Aorta (tissue), 5 donors: ENCODE measurements around the gene SIGLEC7. TPM values are rescaled to one million over a fixed set of nuclear protein-coding genes. Genes with fewer than 3 reads are reported as not detected.
"Not testable (repeated sequence)": the region's sequence is repeated elsewhere in the genome, so short reads cannot be mapped to it uniquely, and the experiment has no call there.

Experiments
- ATAC-seq: fragments of 200-7000 bp; cut with Tn5 transposase; one replicate; pipeline ENCODE4 v1.9.1; 2022; ENCODE audit warnings: moderate library complexity; ENCODE audit not compliant: low FRiP score
- DNase-seq, 2 donors: peaks; one replicate each; pipeline ENCODE4 v3.0.0-alpha.2; 2020
- H3K27ac ChIP-seq, 2 donors: one replicate each; pipeline ENCODE4 v1.5.1; 2013; ENCODE audit warnings: low read length in 2 of 2, mild to moderate bottlenecking in 2 of 2, moderate library complexity in 2 of 2, control low read depth in 1 of 2, inconsistent platforms in 1 of 2, low read depth in 1 of 2
- H3K27me3 ChIP-seq, 2 donors: one replicate each; pipeline ENCODE4 v1.6.1; 2013; ENCODE audit warnings: control low read depth in 1 of 2, low read length in 1 of 2, mild to moderate bottlenecking in 1 of 2, moderate library complexity in 1 of 2; ENCODE audit not compliant: insufficient read depth in 2 of 2, control insufficient read depth in 1 of 2
- H3K36me3 ChIP-seq, 2 donors: one replicate each; pipeline ENCODE4 v1.6.1; 2013; ENCODE audit warnings: control low read depth in 1 of 2, low read length in 1 of 2, mild to moderate bottlenecking in 1 of 2; ENCODE audit not compliant: insufficient read depth in 2 of 2, control insufficient read depth in 1 of 2
- H3K4me1 ChIP-seq, 2 donors: one replicate each; pipeline ENCODE4 v1.6.1; 2013; ENCODE audit warnings: low read length in 2 of 2, control low read depth in 1 of 2, mild to moderate bottlenecking in 1 of 2, moderate library complexity in 1 of 2; ENCODE audit not compliant: insufficient read depth in 2 of 2, control insufficient read depth in 1 of 2
- H3K4me3 ChIP-seq, 2 donors: one replicate each; pipeline ENCODE4 v1.5.1; 2013; ENCODE audit warnings: low read length in 2 of 2, control low read depth in 1 of 2, mild to moderate bottlenecking in 1 of 2
- H3K9me3 ChIP-seq: one replicate; pipeline ENCODE4 v1.6.1; 2013; ENCODE audit warnings: mild to moderate bottlenecking, low read length; ENCODE audit not compliant: control insufficient read depth
- WGBS, 2 donors: extraction: QIAGEN DNeasy Blood & Tissue Kit; methylation state at CpG; one replicate each; pipeline ENCODE4 v1.1.7; 2013; 5-methylcytosine and 5-hydroxymethylcytosine counted together
- intact Hi-C, 2 donors: fragments of 100-400 bp; cut with DNase I; formaldehyde crosslinking; loops; one replicate each; pipeline versions ENCODE4 v1.14.2 to v1.15.0; 2022
- polyA plus RNA-seq, 2 donors: library from polyadenylated mRNA; stranded (reverse); fragments of 200-250 nt; gene quantifications; one replicate each; pipeline ENCODE4 v1.2.3, GENCODE V29; 2013
- total RNA-seq, 2 donors: library from RNA; stranded (reverse); fragmentation: NEBNext Ultra II Directional; extraction: Animal tissue kit (Norgen Biotek cat#: 25700); gene quantifications; one replicate each; pipeline ENCODE4 v1.2.1, GENCODE V29; 2021
- donor health status: healthy with polysubstance abuse.
- donor health status: Bipolar disorder and iron deficiency.
- donor health status: DM: no; HTN: no; CAD: no.
- donor health status: DM: no; HTN: no; CAD: no.
- donor health status: DM: yes; HTN: yes; CAD: no.

Gene SIGLEC7
- total and polyA plus RNA-seq, 4 donors: 0.97 to 4.5 (median 2.7) TPM

DNA sequence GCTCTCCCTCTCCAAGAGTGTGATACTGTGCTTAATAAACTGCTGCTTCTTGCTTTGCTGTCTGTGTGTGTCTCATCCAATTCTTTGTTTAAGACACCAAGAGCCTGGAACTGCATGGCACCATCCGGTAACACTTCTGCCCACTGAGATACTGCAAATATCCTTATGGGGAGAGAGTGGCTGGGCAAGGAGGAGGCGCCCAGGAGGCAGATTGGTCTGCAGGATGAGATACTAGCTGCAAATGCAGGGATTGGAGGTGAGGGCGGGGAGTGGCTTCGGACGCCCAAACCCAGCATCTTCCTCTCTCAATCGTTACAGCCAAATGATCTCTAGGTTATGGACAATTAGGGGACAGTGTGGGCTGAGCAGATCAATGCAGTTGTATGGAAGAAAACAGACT lies 1.7 kb upstream of the SIGLEC7 start:
- no peak for ATAC-seq
- Histone ChIP-seq H3K4me1 (no peaks in the 10 kb centered on the region), H3K36me3 (no peaks in the 10 kb centered on the region), H3K27ac (no peak overlapping the region), H3K27me3 (no peaks in the 10 kb centered on the region), H3K9me3 (no peaks in the 10 kb centered on the region), H3K4me3 (no peak overlapping the region)
- DNase-seq: no peak
- WGBS, 2 donors: 14 to 26% methylated on average over 6 of the region's 6 CpGs
- intact Hi-C loops: no loop called here

DNA sequence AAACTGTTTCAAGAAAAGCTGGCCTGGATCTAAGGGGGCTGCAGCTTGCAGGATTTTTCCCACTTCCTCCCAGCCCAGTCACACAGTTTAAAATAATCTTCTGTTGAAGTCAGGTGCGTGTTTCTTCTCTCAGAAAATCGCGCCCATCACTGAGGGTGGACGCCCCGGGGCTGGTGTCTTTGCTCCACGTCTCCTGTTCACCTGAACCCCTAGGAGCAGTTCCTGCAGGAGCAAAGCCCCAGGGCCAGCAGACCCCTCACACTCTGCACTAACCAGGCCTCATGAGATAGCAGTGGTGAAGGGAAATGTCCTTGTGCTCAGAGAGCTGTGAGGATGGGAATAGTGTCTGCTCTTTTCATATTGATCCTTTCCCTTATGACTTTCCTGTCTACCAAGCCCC lies 920 bp upstream of the SIGLEC7 start:
- WGBS, 2 donors: 77 to 81% methylated on average over 6 of the region's 6 CpGs
- Histone ChIP-seq H3K27ac (no peak overlapping the region), H3K4me1 (no peaks in the 10 kb centered on the region)

GRCh38 chr19:51142809-51143475 lies 841 bp downstream of the SIGLEC7 start:
- H3K9me3 ChIP-seq, H3K27ac ChIP-seq, intact Hi-C loops, H3K4me3 ChIP-seq, H3K36me3 ChIP-seq, H3K4me1 ChIP-seq, H3K27me3 ChIP-seq: not testable (repeated sequence)
- 69 to 74% methylated on average over 11 to 15 of the region's 15 CpGs for WGBS, 2 donors
- DNase-seq (peak in 1 of 2 donors; percentile 71), ATAC-seq (peak; percentile 5)

More for the DNA sequence above, 920 bp upstream of the SIGLEC7 start:
- no peaks in the 10 kb centered on the region for H3K27me3 ChIP-seq
- ATAC-seq (no peak), DNase-seq (no peak)
- no peaks in the 10 kb centered on the region for H3K9me3 ChIP-seq
- no peak overlapping the region for H3K4me3 ChIP-seq
- intact Hi-C loops: no loop called here
- H3K36me3 ChIP-seq: no peaks in the 10 kb centered on the region

- Histone ChIP-seq H3K27ac (no peak overlapping the region), H3K4me3 (no peak overlapping the region), H3K9me3 (no peaks in the 10 kb centered on the region), H3K27me3 (no peaks in the 10 kb centered on the region), H3K36me3 (no peaks in the 10 kb centered on the region), H3K4me1 (no peaks in the 10 kb centered on the region)
- DNase-seq: no peak
- no peak for ATAC-seq
- WGBS, 2 donors: 77 to 79% methylated on average over 5 of the region's 5 CpGs
- intact Hi-C loops: no loop called here
Measured at GRCh38 chr19:51143486-51143885, 1.4 kb downstream of the SIGLEC7 start.

GRCh38 chr19:51144482-51145045 lies 2.5 kb downstream of the SIGLEC7 start:
- DNase-seq (peak in 1 of 2 donors; percentile 62), ATAC-seq (no peak)
- H3K27ac ChIP-seq: no peak overlapping the region
- no peaks in the 10 kb centered on the region for H3K27me3 ChIP-seq
- intact Hi-C loops: no loop called here
- no peak overlapping the region for H3K4me3 ChIP-seq
- no peaks in the 10 kb centered on the region for H3K9me3 ChIP-seq
- WGBS, 2 donors: 81 to 83% methylated on average over 11 of the region's 11 CpGs
- H3K4me1 ChIP-seq: no peaks in the 10 kb centered on the region
- H3K36me3 ChIP-seq: no peaks in the 10 kb centered on the region

DNA sequence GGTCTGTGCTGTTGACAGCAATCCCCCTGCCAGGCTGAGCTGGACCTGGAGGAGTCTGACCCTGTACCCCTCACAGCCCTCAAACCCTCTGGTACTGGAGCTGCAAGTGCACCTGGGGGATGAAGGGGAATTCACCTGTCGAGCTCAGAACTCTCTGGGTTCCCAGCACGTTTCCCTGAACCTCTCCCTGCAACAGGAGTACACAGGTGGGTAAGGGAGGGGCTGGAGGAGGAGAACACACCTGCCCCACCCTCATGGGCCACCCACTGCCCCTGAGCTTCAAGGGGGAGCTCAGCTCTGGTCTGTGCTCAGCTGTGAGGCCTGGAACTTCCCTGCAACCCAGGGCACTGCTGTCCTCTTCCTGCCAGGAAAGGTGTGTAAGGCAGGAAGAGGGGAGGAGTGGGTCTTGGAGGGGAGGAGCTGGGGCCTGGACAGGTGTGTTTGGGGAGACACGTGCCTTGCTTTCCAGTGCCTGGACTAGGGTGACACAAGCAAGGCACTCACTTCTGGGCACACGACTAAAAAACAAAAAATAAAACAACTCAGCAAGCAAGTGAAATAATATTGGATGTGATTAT lies 3.9 kb downstream of the SIGLEC7 start:
- intact Hi-C loops: no loop called here
- H3K36me3 ChIP-seq: no peaks in the 10 kb centered on the region
- ATAC-seq (no peak), DNase-seq (no peak)
- no peak overlapping the region for H3K4me3 ChIP-seq
- 51 to 66% methylated on average over 4 of the region's 4 CpGs for WGBS, 2 donors
- H3K27ac ChIP-seq: no peak overlapping the region
- H3K9me3 ChIP-seq: no peaks in the 10 kb centered on the region
- H3K4me1 ChIP-seq: no peaks in the 10 kb centered on the region
- no peaks in the 10 kb centered on the region for H3K27me3 ChIP-seq

DNA sequence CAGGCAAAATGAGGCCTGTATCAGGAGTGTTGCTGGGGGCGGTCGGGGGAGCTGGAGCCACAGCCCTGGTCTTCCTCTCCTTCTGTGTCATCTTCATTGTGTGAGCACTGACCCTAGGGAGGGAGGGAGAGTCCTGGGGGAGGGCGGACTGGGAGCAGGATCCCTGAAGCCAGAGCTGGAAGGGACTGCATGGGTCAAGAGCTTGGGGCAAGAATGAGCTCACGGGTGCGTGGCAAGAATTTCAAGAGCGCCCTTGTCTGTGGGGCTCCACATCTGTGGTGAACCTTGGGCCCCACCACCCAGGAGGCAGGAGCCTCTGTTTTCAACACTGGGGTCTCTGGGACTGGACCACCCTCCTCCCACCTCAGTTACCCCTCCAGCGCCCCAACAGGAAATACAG lies 4.7 kb downstream of the SIGLEC7 start:
- Histone ChIP-seq H3K27me3 (no peaks in the 10 kb centered on the region), H3K36me3 (no peaks in the 10 kb centered on the region), H3K9me3 (peaks cover 1% of the 10 kb centered on the region), H3K4me1 (no peaks in the 10 kb centered on the region), H3K27ac (no peak overlapping the region), H3K4me3 (no peak overlapping the region)
- intact Hi-C loops: no loop called here
- DNase-seq (no peak), ATAC-seq (no peak)
- WGBS, 2 donors: 85 to 89% methylated on average over 7 of the region's 7 CpGs

DNA sequence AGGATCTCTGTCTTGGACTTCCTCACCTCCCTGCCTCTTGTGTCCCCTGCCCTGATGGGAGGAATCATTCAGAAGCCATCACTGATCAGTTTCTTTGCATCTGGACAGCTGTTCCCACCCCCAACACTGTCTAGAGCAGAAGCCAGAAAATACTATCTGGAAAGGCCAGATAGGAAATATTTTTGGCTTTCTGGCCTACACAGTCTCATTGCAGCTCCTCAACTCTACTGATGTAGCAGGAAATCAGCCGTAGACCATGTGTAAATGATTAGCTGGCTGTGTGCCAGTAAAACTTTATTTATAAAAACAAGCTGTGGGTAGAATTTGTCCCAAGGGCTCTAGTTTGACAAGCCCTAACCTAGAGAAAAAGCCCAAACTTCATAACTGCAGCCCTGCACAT lies 5.6 kb downstream of the SIGLEC7 start:
- Histone ChIP-seq H3K27ac (no peak overlapping the region), H3K4me3 (no peak overlapping the region), H3K36me3 (no peaks in the 10 kb centered on the region), H3K9me3 (peaks cover 2% of the 10 kb centered on the region), H3K27me3 (no peaks in the 10 kb centered on the region), H3K4me1 (no peaks in the 10 kb centered on the region)
- intact Hi-C loops: no loop called here
- DNase-seq (no peak), ATAC-seq (no peak)
- WGBS, 2 donors: 5 to 7% methylated on average over 1 of the region's 1 CpG

- H3K36me3 ChIP-seq: no peaks in the 10 kb centered on the region
- no peak for ATAC-seq
- H3K4me3 ChIP-seq: no peak overlapping the region
- H3K4me1 ChIP-seq: no peaks in the 10 kb centered on the region
- no peak for DNase-seq
- intact Hi-C loops: no loop called here
- WGBS, 2 donors: 76 to 81% methylated on average over 3 of the region's 3 CpGs
- no peak overlapping the region for H3K27ac ChIP-seq
- peaks cover 2% of the 10 kb centered on the region for H3K9me3 ChIP-seq
- no peaks in the 10 kb centered on the region for H3K27me3 ChIP-seq
Measured at GRCh38 chr19:51148580-51148979, 6.5 kb downstream of the SIGLEC7 start.
